ENCODE data around the gene NPB. TPM values are rescaled to one million over a fixed set of nuclear protein-coding genes. Genes with fewer than 3 reads are reported as not detected.
A peak's percentile ranks its signal among the peaks of the same experiment; 100 is the strongest.

Gene NPB
- total and polyA plus RNA-seq, 12 donors: 0.07 to 2.5 (median 0.35) TPM; not detected in 4

DNA sequence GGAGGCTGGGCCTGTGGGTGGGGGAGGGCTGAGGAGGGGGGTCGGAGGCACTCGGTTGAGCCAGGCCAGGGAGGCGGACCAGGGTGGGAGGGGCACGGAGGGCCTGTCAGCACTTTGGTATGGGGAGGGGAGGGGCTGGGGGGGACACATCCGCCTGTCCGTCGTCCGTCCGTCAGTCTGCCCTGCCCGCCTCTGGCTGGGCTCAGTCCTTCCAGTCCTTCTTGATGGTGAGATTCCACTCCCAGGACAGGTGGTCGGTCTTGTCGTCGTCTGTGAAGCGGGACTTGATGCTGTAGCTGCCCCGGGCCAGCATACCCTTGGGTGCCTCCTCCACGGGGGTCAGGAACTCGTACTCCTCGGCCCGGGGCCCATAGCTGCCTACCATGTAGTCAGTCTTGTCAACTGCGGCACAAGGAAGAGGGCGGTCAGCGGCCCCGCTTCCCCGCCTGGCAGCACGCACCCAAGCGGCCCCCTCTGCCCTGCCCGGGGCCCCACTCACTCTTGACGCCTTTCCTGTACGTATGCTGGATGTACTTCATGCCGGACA, 33.3 kb upstream of the NPB start:
- intact Hi-C loops (cut with DNase I): no loop called here
- H3K27me3 ChIP-seq: no peaks in the 10 kb centered on the region
- peak overlapping the region in 4 of 5 donors; percentile 86 to 100 (median 96) for H3K27ac ChIP-seq
- peaks cover 25 to 46% of the 10 kb centered on the region in 2 donors for H3K4me1 ChIP-seq (replicated peaks in 1 of 2)
- H3K9me3 ChIP-seq (replicated peaks in 1 of 3): no peaks in the 10 kb centered on the region
- no peak for TF ChIP-seq POLR2A (IDR thresholded peaks at IDR 0.05)
- TF ChIP-seq, protein P1, sequence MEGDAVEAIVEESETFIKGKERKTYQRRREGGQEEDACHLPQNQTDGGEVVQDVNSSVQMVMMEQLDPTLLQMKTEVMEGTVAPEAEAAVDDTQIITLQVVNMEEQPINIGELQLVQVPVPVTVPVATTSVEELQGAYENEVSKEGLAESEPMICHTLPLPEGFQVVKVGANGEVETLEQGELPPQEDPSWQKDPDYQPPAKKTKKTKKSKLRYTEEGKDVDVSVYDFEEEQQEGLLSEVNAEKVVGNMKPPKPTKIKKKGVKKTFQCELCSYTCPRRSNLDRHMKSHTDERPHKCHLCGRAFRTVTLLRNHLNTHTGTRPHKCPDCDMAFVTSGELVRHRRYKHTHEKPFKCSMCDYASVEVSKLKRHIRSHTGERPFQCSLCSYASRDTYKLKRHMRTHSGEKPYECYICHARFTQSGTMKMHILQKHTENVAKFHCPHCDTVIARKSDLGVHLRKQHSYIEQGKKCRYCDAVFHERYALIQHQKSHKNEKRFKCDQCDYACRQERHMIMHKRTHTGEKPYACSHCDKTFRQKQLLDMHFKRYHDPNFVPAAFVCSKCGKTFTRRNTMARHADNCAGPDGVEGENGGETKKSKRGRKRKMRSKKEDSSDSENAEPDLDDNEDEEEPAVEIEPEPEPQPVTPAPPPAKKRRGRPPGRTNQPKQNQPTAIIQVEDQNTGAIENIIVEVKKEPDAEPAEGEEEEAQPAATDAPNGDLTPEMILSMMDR (IDR thresholded peaks at IDR 0.05): no peak
- DNase-seq: peak in 6 of 7 donors; percentile 59 to 75 (median 66)
- no peak overlapping the region for H3K4me3 ChIP-seq
- WGBS, 4 donors: 58 to 67% (median 64%) methylated on average over 12 to 30 of the region's 30 CpGs
- H3K36me3 ChIP-seq (replicated peaks in 1 of 2): peaks cover 0 to 25% of the 10 kb centered on the region in 2 donors

- DNase-seq: peak in 1 of 7 donors; percentile 31
- intact Hi-C loops (cut with DNase I): no loop called here
- TF ChIP-seq, protein P1 (IDR thresholded peaks at IDR 0.05): peak; percentile 62 to 83 (median 78)
- TF ChIP-seq POLR2A (IDR thresholded peaks at IDR 0.05): no peak
These were observed 32.6 kb upstream of the NPB start for GRCh38 chr17:81869221-81870130.

GRCh38 chr17:81870131-81870980, 31.7 kb upstream of the NPB start:
- peak in 6 of 7 donors; percentile 36 to 78 (median 64) for DNase-seq
- TF ChIP-seq, protein P1 (IDR thresholded peaks at IDR 0.05): no peak
- peak in 1 of 2 donors; percentile 34 for TF ChIP-seq POLR2A (IDR thresholded peaks at IDR 0.05)
- Histone ChIP-seq H3K4me1 (replicated peaks in 1 of 2) (peaks cover 25 to 46% of the 10 kb centered on the region in 2 donors), H3K27me3 (no peaks in the 10 kb centered on the region), H3K9me3 (replicated peaks in 1 of 3) (no peaks in the 10 kb centered on the region), H3K27ac (peak overlapping the region; percentile 6 to 100 (median 92)), H3K4me3 (peak overlapping the region in 2 of 4 donors; percentile 50 to 85), H3K36me3 (replicated peaks in 1 of 2) (peaks cover 0 to 25% of the 10 kb centered on the region in 2 donors)
- WGBS, 4 donors: 0 to 6% (median 2%) methylated on average over 5 to 64 of the region's 65 CpGs
- intact Hi-C loops (cut with DNase I): no loop called here

More at GRCh38 chr17:81869221-81870130, 32.6 kb upstream of the NPB start:
- Histone ChIP-seq H3K27me3 (no peaks in the 10 kb centered on the region), H3K36me3 (replicated peaks in 1 of 2) (peaks cover 0 to 25% of the 10 kb centered on the region in 2 donors), H3K27ac (peak overlapping the region in 4 of 5 donors; percentile 86 to 100 (median 96)), H3K4me1 (replicated peaks in 1 of 2) (peaks cover 25 to 46% of the 10 kb centered on the region in 2 donors), H3K9me3 (replicated peaks in 1 of 3) (no peaks in the 10 kb centered on the region), H3K4me3 (peak overlapping the region in 2 of 4 donors; percentile 50 to 85)
- WGBS, 4 donors: 30 to 44% (median 33%) methylated on average over 8 to 52 of the region's 52 CpGs

All from adrenal gland (tissue), 12 donors.